DMS 273 treated with DMSO at 0.1 percent for 48 hours (cell line): ENCODE results near the gene KLK14.

Experiments used
- DNase-seq: peaks from one replicate; lab custom pipeline; 2025; lab: John Stamatoyannopoulos, UW

The KLK14 gene

GRCh38 chr19:51040151-51040550 is 42.5 kb downstream of the KLK14 start:
- DNase-seq = no peak

GRCh38 chr19:51036519-51036918 is 46.2 kb downstream of the KLK14 start:
- no peak for DNase-seq

GRCh38 chr19:51034704-51035103 is 48.0 kb downstream of the KLK14 start, which contains the start of gene KLK12:
KLK12 (minus strand) TSS chr19:51035002; CDS start chr19:51034621, 381 bp downstream.
- no peak for DNase-seq

GRCh38 chr19:51031880-51032225 is 50.8 kb downstream of the KLK14 start:
- no peak for DNase-seq

DNA sequence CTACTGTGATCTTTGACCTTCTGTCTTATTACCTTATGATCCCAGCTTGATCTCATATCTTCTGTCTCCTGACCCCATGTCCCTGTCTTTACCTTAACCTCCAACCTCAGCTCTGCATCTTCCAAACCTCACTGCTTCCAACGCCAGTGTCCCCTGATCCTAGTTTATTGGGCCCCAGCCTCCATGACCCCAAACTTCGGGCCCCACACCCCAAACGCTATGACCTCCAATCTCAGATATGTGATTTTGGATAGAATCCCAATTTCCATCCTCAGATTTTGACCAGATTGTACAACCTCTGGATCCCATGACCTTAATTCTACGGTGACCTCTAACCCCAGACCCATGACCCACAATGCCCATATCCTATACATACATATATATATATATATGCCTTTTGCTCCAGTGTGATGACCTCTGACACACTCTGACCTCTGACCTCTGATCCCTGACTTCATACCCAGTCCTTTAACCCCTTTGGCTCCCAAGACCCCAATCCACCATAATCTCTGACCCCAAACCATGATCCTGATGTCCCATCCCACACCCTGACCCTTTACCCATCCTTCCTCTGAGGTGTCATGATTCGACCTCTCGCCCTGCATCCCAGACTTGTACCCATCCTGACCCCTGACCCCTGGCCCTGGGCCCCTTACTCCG is 51.3 kb downstream of the KLK14 start:
- no peak for DNase-seq

GRCh38 chr19:51030631-51031030 is 52.1 kb downstream of the KLK14 start:
- DNase-seq = no peak

DNA sequence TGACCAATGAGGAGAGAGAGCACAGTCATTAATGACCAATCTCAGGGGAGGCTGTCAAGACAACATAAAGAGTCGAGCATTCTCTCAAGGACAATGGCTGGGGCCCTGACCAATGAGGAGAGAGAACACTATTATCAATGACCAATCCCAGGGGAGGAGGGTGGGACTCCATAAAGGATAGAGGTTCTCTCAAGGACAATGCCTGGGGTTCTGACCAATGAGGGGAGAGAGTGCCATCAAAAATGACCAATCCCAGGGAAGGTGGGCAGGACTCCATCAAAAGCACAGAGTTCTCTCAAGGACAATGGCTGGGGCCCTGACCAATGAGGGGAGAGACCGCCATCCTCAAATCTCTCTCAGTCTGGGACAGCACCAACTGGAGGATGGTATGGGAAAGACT is 53.0 kb downstream of the KLK14 start:
- no peak for DNase-seq
